ENCODE results near the gene ETNK2. TPM values are rescaled to one million over a fixed set of nuclear protein-coding genes. Genes with fewer than 3 reads are reported as not detected.
A peak's percentile ranks its signal among the peaks of the same experiment; 100 is the strongest.

The ETNK2 gene
- total RNA-seq, 1 donor from 2014 or later = 4.5 TPM

- intact Hi-C loops (cut with DNase I) = loop anchor here (5.0 kb wide), 1 partner anchor 255 kb away; no protein-coding TSS in a partner anchor
- Histone ChIP-seq H3K36me3 (peaks cover 46% of the 10 kb centered on the region), H3K4me3 (no peak overlapping the region), H3K27ac (peak overlapping the region; percentile 39), H3K9me3 (no peaks in the 10 kb centered on the region), H3K4me1 (peaks cover 34% of the 10 kb centered on the region), H3K27me3 (ENCODE audit: low read depth) (no peaks in the 10 kb centered on the region)
- no peak for ATAC-seq
- no peak for TF ChIP-seq CTCF (IDR thresholded peaks at IDR 0.05)
- no peak for DNase-seq
Measured at GRCh38 chr1:204126956-204127355, 24.9 kb downstream of the ETNK2 start.

- Histone ChIP-seq H3K27me3 (ENCODE audit: low read depth) (no peaks in the 10 kb centered on the region), H3K4me1 (peaks cover 34% of the 10 kb centered on the region), H3K36me3 (peaks cover 51% of the 10 kb centered on the region), H3K9me3 (no peaks in the 10 kb centered on the region), H3K4me3 (no peak overlapping the region), H3K27ac (no peak overlapping the region)
- ATAC-seq (no peak), DNase-seq (no peak)
- TF ChIP-seq CTCF (IDR thresholded peaks at IDR 0.05) = no peak
- intact Hi-C loops (cut with DNase I) = loop anchor here (5.0 kb wide), 1 partner anchor 254 kb away; no protein-coding TSS in a partner anchor
Measured at GRCh38 chr1:204126386-204126785, 25.5 kb downstream of the ETNK2 start.

- no peak for TF ChIP-seq CTCF (IDR thresholded peaks at IDR 0.05)
- Histone ChIP-seq H3K27ac (no peak overlapping the region), H3K4me3 (no peak overlapping the region), H3K9me3 (no peaks in the 10 kb centered on the region), H3K36me3 (peaks cover 51% of the 10 kb centered on the region), H3K4me1 (peaks cover 34% of the 10 kb centered on the region), H3K27me3 (ENCODE audit: low read depth) (no peaks in the 10 kb centered on the region)
- no peak for DNase-seq
- intact Hi-C loops (cut with DNase I) = loop anchor here (5.0 kb wide), 1 partner anchor 254 kb away; no protein-coding TSS in a partner anchor
- ATAC-seq = no peak
Measured at GRCh38 chr1:204125759-204126351, 26.0 kb downstream of the ETNK2 start.

- H3K36me3 ChIP-seq = peaks cover 63% of the 10 kb centered on the region
- H3K27me3 ChIP-seq (ENCODE audit: low read depth) = no peaks in the 10 kb centered on the region
- intact Hi-C loops (cut with DNase I) = loop anchor here (5.0 kb wide), 1 partner anchor 252 kb away; no protein-coding TSS in a partner anchor
- ATAC-seq (no peak), DNase-seq (no peak)
- H3K27ac ChIP-seq = no peak overlapping the region
- H3K4me1 ChIP-seq = peaks cover 30% of the 10 kb centered on the region
- TF ChIP-seq CTCF (IDR thresholded peaks at IDR 0.05) = no peak
- no peaks in the 10 kb centered on the region for H3K9me3 ChIP-seq
- H3K4me3 ChIP-seq = no peak overlapping the region
Measured at GRCh38 chr1:204124639-204125038, 27.2 kb downstream of the ETNK2 start.

- Histone ChIP-seq H3K27ac (no peak overlapping the region), H3K9me3 (no peaks in the 10 kb centered on the region), H3K4me3 (no peak overlapping the region), H3K36me3 (peaks cover 75% of the 10 kb centered on the region), H3K4me1 (peaks cover 18% of the 10 kb centered on the region), H3K27me3 (ENCODE audit: low read depth) (no peaks in the 10 kb centered on the region)
- intact Hi-C loops (cut with DNase I) = no loop called here
- DNase-seq = no peak
- no peak for ATAC-seq
- peak; percentile 34 for TF ChIP-seq CTCF (IDR thresholded peaks at IDR 0.05)
Measured at GRCh38 chr1:204123376-204123775, 28.5 kb downstream of the ETNK2 start.

Data from lower lobe of right lung (tissue), 2 donors.